ENCODE measurements around the gene KRTAP1-1. TPM values are rescaled to one million over a fixed set of nuclear protein-coding genes. Genes with fewer than 3 reads are reported as not detected.

The KRTAP1-1 gene
- total RNA-seq, 2 experiments from 2014 or later, result not detected

DNA sequence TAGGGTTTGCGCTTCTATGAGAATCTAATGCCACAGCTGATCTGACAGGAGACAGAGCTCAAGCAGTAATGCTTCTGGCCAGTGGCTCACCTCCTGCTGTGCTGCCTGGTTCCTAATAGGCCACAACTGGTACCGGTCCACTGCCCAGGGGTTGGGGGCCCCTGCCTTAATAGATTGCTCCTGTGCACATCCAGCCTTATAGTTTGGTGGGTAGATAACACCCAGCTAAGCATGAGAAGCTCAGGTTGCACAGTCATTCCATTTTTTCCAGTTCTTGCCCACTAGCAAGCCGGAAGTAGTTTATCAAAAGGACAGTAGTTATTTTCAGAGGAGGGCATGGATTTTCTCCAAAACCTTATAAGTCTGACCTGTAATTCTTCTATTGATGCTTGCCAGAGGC is 21.8 kb downstream of the KRTAP1-1 start:
- ATAC-seq (ENCODE audit: poor library complexity) (no peak), DNase-seq (no peak)
- Histone ChIP-seq H3K27me3 (ENCODE audit: control insufficient read depth in 1 of 2, insufficient read depth in 2 of 2, low read length in 2 of 2) (no peaks in the 10 kb centered on the region), H3K4me3 (ENCODE audit: low read length) (no peak overlapping the region), H3K36me3 (ENCODE audit: insufficient read depth, low read length) (no peaks in the 10 kb centered on the region), H3K27ac (ENCODE audit: low read depth in 1 of 2, low read length in 2 of 2) (no peak overlapping the region), H3K9me3 (ENCODE audit: control insufficient read depth in 1 of 2, insufficient read depth in 1 of 2, low read length in 2 of 2) (no peaks in the 10 kb centered on the region), H3K4me1 (ENCODE audit: insufficient read depth, low read length) (no peaks in the 10 kb centered on the region)
- H3K27ac Mint-ChIP-seq, result no peak overlapping the region
- TF ChIP-seq, protein P1, sequence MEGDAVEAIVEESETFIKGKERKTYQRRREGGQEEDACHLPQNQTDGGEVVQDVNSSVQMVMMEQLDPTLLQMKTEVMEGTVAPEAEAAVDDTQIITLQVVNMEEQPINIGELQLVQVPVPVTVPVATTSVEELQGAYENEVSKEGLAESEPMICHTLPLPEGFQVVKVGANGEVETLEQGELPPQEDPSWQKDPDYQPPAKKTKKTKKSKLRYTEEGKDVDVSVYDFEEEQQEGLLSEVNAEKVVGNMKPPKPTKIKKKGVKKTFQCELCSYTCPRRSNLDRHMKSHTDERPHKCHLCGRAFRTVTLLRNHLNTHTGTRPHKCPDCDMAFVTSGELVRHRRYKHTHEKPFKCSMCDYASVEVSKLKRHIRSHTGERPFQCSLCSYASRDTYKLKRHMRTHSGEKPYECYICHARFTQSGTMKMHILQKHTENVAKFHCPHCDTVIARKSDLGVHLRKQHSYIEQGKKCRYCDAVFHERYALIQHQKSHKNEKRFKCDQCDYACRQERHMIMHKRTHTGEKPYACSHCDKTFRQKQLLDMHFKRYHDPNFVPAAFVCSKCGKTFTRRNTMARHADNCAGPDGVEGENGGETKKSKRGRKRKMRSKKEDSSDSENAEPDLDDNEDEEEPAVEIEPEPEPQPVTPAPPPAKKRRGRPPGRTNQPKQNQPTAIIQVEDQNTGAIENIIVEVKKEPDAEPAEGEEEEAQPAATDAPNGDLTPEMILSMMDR (IDR thresholded peaks at IDR 0.05), result no peak
- peaks cover 14% of the 10 kb centered on the region for H3K27me3 Mint-ChIP-seq
- POLR2A ChIA-PET, result no interaction called here
- no peaks in the 10 kb centered on the region for H3K36me3 Mint-ChIP-seq (ENCODE audit: low read depth)
- CTCF ChIA-PET, result no interaction called here
- intact Hi-C loops (cut with DNase I, micrococcal nuclease), result no loop called here
- no peaks in the 10 kb centered on the region for H3K4me1 Mint-ChIP-seq (ENCODE audit: low read depth)
- H3K4me3 Mint-ChIP-seq, result no peak overlapping the region
- H3K9me3 Mint-ChIP-seq, result peaks cover 3% of the 10 kb centered on the region

DNA sequence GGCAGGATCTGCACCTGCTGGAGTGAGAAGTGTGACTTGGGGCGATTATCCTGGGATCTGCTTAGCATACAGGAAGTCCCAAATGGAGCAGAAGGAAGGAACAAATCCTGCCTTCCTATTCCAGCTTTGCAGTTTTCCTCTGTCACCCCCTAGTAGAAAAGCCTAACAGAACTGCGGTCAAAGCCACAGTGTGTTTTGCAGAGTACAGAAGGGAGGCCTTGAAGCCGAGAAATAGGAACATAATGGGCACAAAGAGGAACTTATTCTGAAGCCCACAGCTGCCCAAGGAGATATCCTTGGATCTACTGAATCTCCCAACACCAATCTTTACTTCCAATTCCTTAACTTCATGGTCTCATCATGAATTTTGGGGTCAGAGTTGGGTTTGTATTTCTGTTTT is 22.7 kb downstream of the KRTAP1-1 start:
- Histone ChIP-seq H3K4me3 (ENCODE audit: low read length) (no peak overlapping the region), H3K27me3 (ENCODE audit: control insufficient read depth in 1 of 2, insufficient read depth in 2 of 2, low read length in 2 of 2) (no peaks in the 10 kb centered on the region), H3K4me1 (ENCODE audit: insufficient read depth, low read length) (no peaks in the 10 kb centered on the region), H3K36me3 (ENCODE audit: insufficient read depth, low read length) (no peaks in the 10 kb centered on the region), H3K9me3 (ENCODE audit: control insufficient read depth in 1 of 2, insufficient read depth in 1 of 2, low read length in 2 of 2) (no peaks in the 10 kb centered on the region), H3K27ac (ENCODE audit: low read depth in 1 of 2, low read length in 2 of 2) (no peak overlapping the region)
- ATAC-seq (ENCODE audit: poor library complexity), result no peak
- no peak overlapping the region for H3K4me3 Mint-ChIP-seq
- no peaks in the 10 kb centered on the region for H3K36me3 Mint-ChIP-seq (ENCODE audit: low read depth)
- no peaks in the 10 kb centered on the region for H3K4me1 Mint-ChIP-seq (ENCODE audit: low read depth)
- no peak for DNase-seq
- TF ChIP-seq, protein P1 (IDR thresholded peaks at IDR 0.05), result no peak
- peaks cover 3% of the 10 kb centered on the region for H3K9me3 Mint-ChIP-seq
- no peak overlapping the region for H3K27ac Mint-ChIP-seq
- ChIA-PET CTCF (no interaction called here), POLR2A (no interaction called here)
- peaks cover 14% of the 10 kb centered on the region for H3K27me3 Mint-ChIP-seq
- intact Hi-C loops (cut with DNase I, micrococcal nuclease), result no loop called here

DNA sequence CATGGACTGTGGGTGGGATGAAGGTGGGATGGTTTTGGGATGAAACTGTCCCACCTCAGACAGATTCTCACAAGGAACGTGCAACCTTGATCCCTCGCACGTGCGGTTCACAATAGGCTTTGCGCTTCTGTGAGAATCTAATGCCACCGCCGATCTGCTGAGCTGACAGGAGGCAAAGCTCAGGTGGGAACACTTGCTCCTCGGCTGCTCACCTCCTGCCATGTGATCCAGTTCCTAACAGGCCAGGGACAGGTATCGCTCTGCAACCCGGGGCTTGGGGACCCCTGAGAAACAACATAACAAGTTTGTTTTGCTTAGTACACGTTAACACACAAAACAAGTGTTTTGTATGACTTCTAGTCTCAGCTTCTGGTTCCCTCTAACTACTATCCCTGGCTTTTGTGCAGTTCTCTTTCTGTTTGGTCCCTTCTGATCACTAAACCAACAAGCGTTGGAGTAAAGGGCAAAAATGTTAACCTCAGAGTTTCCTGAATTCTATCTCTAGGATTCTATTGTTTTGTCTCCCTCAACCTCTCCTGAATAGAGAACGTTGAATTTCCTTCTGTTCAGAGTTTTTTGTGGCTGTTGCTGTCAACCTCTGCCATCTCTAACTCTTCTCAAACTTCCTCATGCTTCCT is 24.6 kb downstream of the KRTAP1-1 start:
- Histone ChIP-seq H3K9me3 (ENCODE audit: control insufficient read depth in 1 of 2, insufficient read depth in 1 of 2, low read length in 2 of 2) (no peaks in the 10 kb centered on the region), H3K4me3 (ENCODE audit: low read length) (no peak overlapping the region), H3K27me3 (ENCODE audit: control insufficient read depth in 1 of 2, insufficient read depth in 2 of 2, low read length in 2 of 2) (no peaks in the 10 kb centered on the region), H3K27ac (ENCODE audit: low read depth in 1 of 2, low read length in 2 of 2) (no peak overlapping the region), H3K36me3 (ENCODE audit: insufficient read depth, low read length) (no peaks in the 10 kb centered on the region), H3K4me1 (ENCODE audit: insufficient read depth, low read length) (no peaks in the 10 kb centered on the region)
- intact Hi-C loops (cut with DNase I, micrococcal nuclease), result no loop called here
- peaks cover 9% of the 10 kb centered on the region for H3K27me3 Mint-ChIP-seq
- no peak for DNase-seq
- H3K4me1 Mint-ChIP-seq (ENCODE audit: low read depth), result no peaks in the 10 kb centered on the region
- no peak for ATAC-seq (ENCODE audit: poor library complexity)
- TF ChIP-seq, protein P1 (IDR thresholded peaks at IDR 0.05), result no peak
- ChIA-PET POLR2A (interaction anchor here (0.8 kb wide), 1 partner anchor 9 kb away, joined by 3 read pairs; no protein-coding TSS in a partner anchor), CTCF (no interaction called here)
- H3K27ac Mint-ChIP-seq, result no peak overlapping the region
- no peak overlapping the region for H3K4me3 Mint-ChIP-seq
- H3K36me3 Mint-ChIP-seq (ENCODE audit: low read depth), result no peaks in the 10 kb centered on the region
- H3K9me3 Mint-ChIP-seq, result no peaks in the 10 kb centered on the region
